ENCODE measurements around the gene LRRC4B.

GRCh38 chr19:50500753-50501151, 67.5 kb downstream of the LRRC4B start:
- TF ChIP-seq, protein P1, sequence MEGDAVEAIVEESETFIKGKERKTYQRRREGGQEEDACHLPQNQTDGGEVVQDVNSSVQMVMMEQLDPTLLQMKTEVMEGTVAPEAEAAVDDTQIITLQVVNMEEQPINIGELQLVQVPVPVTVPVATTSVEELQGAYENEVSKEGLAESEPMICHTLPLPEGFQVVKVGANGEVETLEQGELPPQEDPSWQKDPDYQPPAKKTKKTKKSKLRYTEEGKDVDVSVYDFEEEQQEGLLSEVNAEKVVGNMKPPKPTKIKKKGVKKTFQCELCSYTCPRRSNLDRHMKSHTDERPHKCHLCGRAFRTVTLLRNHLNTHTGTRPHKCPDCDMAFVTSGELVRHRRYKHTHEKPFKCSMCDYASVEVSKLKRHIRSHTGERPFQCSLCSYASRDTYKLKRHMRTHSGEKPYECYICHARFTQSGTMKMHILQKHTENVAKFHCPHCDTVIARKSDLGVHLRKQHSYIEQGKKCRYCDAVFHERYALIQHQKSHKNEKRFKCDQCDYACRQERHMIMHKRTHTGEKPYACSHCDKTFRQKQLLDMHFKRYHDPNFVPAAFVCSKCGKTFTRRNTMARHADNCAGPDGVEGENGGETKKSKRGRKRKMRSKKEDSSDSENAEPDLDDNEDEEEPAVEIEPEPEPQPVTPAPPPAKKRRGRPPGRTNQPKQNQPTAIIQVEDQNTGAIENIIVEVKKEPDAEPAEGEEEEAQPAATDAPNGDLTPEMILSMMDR (IDR thresholded peaks at IDR 0.05), result no peak
- TF ChIP-seq POLR2A (IDR thresholded peaks at IDR 0.05), result no peak
